Measurements from ENCODE around the gene RPAP3.
A peak's percentile ranks its signal among the peaks of the same experiment; 100 is the strongest.

The RPAP3 gene

GRCh38 chr12:47741340-47741703 lies 35.5 kb upstream of the RPAP3 start:
- peak; percentile 76 for DNase-seq

DNA sequence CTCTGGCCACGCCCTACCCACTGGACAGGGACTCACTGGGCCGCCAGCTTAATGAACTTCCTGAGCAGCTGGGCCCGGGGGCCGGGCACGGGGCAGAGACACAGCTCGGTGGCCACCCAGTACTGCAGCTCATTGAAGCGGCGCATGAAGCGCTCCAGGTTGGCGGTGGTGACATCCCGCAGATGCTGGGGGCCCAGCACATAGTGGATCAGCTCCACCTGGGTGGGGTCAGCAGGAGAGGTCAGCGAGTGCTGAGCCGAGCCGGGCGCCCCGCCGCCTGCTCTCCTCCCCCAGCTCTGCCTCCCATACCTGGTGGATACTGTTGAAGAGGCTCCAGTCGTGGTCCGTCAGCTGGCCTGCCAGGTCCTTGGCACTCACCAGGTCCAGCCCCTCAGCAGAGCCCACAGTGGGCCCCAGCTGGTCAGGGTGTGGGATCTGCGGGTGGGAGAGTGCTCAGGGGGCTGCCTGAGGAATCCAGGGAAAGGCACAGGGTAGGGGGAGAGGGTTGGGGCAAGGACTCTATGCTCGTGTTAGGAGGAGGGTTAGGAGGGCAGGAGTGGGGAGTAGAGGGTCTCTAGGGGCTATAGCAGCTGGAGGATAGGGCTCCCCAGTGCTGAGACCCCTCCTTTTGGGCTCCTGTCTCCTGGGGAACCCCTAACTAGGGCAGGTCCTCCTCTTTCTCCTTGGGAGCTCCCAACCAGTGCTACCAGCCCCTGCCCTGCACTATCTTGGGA lies 34.9 kb upstream of the RPAP3 start:
- DNase-seq: no peak

DNA sequence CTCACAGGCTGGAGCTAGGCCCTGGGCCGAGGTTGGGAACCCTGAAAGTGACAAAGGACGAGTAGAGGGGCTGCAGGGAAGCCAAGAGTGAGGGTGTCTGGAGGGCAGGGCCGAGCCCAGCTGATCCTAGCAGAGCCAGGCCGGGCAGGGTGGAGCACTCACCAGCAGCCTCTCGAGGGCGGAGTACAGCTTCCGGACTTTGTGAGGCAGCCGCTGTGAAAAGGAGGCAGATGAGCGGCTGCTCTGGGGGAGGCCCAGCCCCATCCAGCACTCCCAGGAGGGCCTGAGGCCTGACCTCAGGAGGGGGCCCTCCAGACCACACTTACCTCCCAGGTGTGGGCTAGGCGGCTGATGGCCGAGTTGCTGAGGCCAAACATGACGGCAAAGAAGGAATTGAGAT lies 34.1 kb upstream of the RPAP3 start:
- DNase-seq: no peak

DNA sequence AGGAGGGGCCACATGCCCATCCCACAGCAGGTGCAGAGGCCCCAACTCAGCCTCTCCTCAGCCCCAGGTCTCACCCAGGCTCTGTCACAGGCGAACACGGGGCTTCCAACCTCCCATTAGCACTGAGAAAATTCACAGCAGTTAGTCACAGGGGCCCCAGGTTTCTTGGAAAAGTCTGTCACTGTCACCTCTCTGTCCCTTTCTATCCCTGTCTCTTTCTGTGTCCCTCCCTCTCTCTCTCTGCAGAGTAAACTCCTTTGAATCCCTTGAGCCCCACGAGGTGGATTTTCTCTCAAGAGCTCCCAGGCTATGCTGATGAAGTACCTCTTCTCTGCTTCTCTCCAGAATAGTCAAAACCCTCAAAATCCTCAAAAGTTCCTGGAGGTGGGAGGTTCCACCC lies 33.5 kb upstream of the RPAP3 start:
- no peak for DNase-seq

GRCh38 chr12:47737936-47738594 lies 32.2 kb upstream of the RPAP3 start:
- DNase-seq: no peak

DNA sequence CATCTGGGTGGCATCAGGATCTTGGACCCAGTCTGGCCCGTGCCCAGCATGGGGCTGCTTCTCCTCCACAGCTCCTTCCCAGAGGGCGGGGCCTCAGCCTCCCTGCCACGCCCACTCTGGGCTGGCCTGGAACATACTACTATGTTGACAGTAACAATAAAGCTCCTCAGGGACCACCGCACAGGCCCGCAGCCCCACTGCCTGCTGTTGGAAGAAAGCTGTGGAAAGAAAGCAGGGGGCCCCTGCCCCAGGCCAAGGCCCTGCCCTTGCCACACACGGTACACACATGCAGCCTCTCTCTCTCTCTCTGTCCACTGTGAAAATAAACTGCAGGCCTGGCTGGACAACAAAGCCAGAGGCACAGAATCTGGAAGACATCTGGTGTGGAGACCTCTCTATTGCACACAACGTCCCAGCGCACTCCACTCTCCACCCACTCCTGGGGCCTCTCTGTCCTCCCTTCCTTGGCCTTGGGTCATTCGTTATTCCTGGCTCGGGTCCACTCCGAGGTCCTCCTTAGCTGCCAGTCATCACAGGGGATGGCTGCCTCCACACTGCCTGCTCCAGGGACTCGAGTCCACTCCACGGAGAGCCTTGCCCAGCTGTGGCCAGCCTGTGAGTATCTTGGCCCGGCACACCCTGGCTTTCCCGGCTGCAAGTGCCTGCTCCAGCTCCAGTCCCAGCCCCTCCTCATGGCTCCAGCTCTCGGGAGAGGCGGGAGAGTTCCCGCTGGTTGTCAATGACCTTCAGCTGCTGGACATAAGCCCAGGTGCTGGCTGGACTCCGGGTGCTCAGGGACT lies 31.2 kb upstream of the RPAP3 start:
- DNase-seq: no peak

DNA sequence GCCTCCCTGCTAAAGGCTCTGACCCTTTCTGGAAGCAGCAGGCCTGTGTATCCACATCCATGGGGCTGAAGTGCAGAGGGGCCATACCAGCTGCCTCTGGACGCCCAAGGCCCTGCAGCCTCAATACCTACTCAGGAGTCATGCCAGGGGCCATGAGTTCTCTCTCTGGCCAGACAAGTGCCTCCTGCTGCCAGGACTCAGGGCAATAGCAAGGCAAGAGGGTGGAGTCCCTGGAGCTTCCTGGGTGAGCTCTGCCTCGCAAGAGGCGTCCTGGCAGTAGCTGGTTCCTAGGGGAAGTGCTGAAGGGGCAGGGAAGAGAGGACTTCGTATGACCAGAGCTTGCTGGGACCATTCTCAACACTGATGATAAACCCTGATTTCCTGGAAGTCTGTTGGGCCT lies 30.4 kb upstream of the RPAP3 start:
- no peak for DNase-seq

DNA sequence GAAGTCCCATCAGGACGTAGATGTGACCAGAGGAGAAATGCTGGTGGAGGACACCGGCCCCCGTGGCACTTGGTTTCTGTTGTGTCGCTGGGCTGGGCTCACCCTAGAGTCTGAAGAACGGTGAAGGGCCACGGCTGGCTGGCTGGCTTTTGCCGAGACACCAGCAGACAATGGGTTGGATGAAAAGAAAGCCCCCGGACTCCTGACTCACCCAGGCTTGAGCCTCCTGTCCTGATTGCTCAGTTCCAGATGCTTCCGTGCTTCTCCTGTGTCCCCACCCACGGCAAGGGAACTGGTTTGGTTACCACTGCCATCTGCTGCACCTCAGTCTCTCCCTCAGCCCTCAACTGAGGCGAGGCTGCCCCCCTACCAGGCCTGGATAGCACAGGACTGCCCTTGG lies 29.8 kb upstream of the RPAP3 start:
- DNase-seq: no peak

- DNase-seq: no peak
Measured at GRCh38 chr12:47734725-47735480, 29.1 kb upstream of the RPAP3 start.

DNA sequence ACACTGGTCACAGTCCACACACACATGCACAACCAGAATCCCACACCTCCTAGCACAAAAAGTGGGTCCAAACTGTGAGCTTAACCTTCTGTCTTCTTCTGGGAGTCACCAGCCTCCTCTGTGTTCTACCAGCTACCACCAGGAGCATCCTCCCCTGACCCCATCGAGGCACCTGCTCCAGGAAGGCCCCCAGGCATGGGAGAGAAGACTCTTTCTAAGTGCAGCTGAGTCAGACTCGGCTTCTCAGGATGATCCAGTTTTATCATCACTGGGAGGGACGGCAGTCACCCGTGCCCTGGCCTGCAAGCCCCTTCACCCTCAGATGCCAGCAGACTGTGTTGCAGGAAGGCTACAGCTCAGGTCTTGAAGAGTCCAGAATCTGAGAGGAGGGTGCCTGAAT lies 27.3 kb upstream of the RPAP3 start:
- no peak for DNase-seq

DNA sequence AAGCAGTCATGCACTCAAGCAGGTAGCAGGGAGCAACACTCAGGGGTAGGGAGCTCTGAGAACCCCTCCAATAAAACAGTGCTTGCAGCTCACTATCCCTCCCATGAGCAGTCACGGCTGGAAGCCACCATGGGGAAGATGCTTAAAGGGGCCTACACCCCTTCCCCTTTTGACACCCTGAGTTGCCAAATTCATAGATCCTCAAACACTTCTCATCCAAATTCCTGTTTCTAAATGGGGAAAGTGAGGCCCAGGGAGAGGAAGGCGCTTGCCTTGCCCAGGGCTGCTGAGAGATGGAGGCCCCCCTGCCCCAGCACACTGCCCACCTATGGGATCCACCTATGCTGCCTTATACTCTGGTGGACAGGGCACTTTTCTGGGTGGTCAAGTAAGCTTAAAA lies 26.7 kb upstream of the RPAP3 start:
- DNase-seq: no peak

DNA sequence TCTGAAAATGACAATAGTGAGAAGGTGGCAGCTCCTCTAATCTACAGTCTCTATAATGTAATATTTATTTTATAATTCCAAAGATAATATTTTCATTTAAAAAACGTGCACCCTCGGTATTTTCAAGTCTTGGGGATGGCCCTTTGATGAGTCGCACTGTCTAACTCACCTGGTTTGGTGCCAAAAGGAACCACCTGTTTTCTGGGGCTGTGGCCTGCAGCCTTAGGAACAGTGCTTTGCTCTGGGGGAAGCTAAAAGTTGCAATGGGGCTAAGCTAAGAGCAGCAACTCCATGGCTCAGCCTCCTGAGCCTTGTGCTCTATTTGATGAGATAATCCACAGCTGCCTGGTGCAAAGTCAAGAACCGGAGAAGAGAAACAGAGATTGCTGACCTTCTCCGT lies 25.9 kb upstream of the RPAP3 start:
- DNase-seq: no peak

- no peak for DNase-seq
Measured at GRCh38 chr12:47730341-47730744, 24.5 kb upstream of the RPAP3 start.

GRCh38 chr12:47729233-47729632 lies 23.4 kb upstream of the RPAP3 start:
- DNase-seq: no peak

GRCh38 chr12:47725893-47726292 lies 20.1 kb upstream of the RPAP3 start:
- no peak for DNase-seq

DNA sequence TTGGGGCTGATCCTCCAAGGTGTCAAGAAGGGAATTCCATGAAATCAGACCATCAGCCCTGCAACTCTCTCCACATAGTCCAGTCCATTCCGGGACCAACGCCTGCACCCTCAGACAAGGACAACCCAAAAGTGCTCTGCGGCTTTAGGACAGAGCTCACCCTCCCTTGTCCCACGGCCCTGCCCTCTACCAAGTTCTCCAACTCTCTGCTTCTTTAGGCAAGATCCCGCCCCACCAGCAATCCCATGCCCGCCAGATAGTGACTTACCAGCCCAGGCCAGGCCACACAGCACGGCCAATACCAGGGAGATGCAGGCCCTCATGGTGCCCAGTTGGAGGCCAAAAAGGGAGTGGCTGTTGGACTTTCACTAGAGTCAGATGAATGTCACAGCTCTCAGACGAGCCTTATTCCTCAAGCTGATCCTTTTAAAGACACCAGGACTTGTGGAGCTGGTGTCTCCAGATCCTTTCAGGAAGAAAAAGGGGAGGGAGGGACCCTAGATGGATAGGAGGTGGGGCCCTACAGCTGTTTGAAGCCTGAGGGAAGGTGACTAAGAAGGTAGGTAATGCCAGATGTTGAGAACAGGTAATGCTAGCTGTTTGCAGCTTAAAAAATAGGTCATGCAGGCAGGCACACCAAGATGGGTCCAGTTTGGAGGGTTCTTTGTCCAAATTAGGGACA lies 19.4 kb upstream of the RPAP3 start, which contains the start of gene ENDOU:
Gene ENDOU, minus strand, starts transcription at position 400 of the 682 bp plus-strand sequence. Its CDS starts 77 bp downstream, at position 323.
- no peak for DNase-seq

GRCh38 chr12:47722941-47723631 lies 17.3 kb upstream of the RPAP3 start:
- no peak for DNase-seq

- DNase-seq: no peak
Measured at GRCh38 chr12:47722136-47722834, 16.5 kb upstream of the RPAP3 start.

DNA sequence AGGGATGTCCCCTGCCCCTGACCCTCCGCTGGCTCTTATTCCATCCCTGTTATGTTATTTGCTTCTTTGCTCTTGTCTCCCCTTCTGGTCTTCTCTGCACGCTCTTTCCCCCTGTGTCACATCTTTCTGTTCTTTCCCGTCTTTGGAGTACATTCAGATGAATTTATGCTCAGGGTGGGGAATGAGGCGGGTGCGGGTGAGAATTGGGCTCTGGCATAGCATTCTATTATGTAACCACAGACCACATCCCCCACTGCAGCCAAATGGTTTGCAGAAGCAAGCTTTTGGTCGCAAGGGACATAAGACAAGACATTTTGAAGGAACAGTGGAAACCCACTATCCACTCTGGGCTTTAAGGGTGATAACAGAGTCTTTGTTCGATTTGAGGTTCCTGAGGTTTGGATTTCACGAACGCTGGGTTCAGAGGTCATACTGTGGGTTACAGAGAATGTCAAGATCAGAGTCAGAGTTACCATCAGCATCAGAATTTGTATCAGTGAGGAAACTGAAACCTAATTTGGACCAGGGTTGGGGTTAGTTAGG lies 15.7 kb upstream of the RPAP3 start:
- peak; percentile 59 for DNase-seq

DNA sequence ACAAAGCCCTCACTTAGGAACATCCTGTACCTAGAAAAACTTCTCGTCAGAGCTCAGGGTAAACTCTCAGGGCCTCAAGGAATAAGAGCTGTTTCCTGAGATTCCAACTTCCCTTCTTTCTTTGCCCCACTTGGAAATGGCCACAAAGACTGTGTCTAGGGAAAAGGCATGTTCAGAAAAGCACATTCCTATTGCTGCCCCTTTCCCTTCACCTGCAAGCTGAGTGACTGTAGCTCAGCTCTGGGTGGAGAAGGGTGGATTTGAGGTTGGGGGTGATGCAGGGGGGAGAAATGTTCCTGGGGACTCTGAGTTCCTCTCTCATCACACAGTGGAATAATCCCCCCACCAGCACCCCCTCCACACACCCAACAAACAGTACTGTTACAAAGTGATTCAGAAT lies 12.7 kb upstream of the RPAP3 start:
- DNase-seq: peak; percentile 30
